K562 (cell line): ENCODE measurements around the gene IL27RA. TPM values are rescaled to one million over a fixed set of nuclear protein-coding genes. Genes with fewer than 3 reads are reported as not detected.

ENCODE experiments used
- ELF4 ChIP-seq: fragments of 450-650 bp; formaldehyde crosslinking; IDR thresholded peaks from 2 replicates; pipeline ENCODE4 v1.4.0; 2022; ENCODE audit warnings: missing genetic modification characterization
- FOS ChIP-seq: IDR thresholded peaks from 3 replicates; pipeline ENCODE4 v1.6.1; 2011; ENCODE audit not compliant: insufficient read length; ENCODE audit errors: extremely low read depth
- FOSL1 ChIP-seq: fragments of 200-800 bp; sonication (Bioruptor generic); conservative IDR thresholded peaks from 2 replicates; pipeline ENCODE4 v1.6.1; 2016; ENCODE audit warnings: missing genetic modification characterization, missing compliant biosample characterization
- L3MBTL2 ChIP-seq: fragments of 450-650 bp; IDR thresholded peaks from 2 replicates; pipeline ENCODE4 v1.6.1; 2016; ENCODE audit warnings: mild to moderate bottlenecking, moderate library complexity
- MBD2 ChIP-seq: sonication (generic); IDR thresholded peaks from 2 replicates; pipeline ENCODE4 v1.6.1; 2016; ENCODE audit warnings: low read depth, borderline replicate concordance
- MCM5 ChIP-seq: fragments of 450-650 bp; IDR thresholded peaks from 2 replicates; pipeline ENCODE4 v1.6.1; 2016; ENCODE audit warnings: low read depth
- NR4A1 ChIP-seq, 2 experiments: fragments of 250-450 bp in 1 of 2; fragments of 450-650 bp in 1 of 2; sonication (Bioruptor Pico) in 1 of 2; IDR thresholded peaks; 2 replicates each; pipeline versions ENCODE4 v1.4.0 to v1.6.1; 2016 to 2020; ENCODE audit warnings: mild to moderate bottlenecking in 2 of 2, missing compliant biosample characterization in 1 of 2, missing genetic modification characterization in 1 of 2, moderate library complexity in 1 of 2
- SIRT6 ChIP-seq: IDR thresholded peaks from one replicate; pipeline ENCODE4 v1.6.1; 2012; ENCODE audit warnings: low read depth, mild to moderate bottlenecking, control low read depth, inconsistent platforms, low read length, moderate library complexity
- SNIP1 ChIP-seq: fragments of 450-650 bp; IDR thresholded peaks from 2 replicates; pipeline ENCODE4 v1.7.1; 2017; ENCODE audit warnings: low read depth, mild to moderate bottlenecking
- SP2 ChIP-seq: IDR thresholded peaks from 2 replicates; pipeline ENCODE4 v1.6.1; 2011; ENCODE audit warnings: mild to moderate bottlenecking, low read depth, low read length, moderate library complexity; ENCODE audit not compliant: poor library complexity, severe bottlenecking; ENCODE audit errors: extremely low read depth
- ZSCAN29 ChIP-seq: fragments of 450-650 bp; IDR thresholded peaks from 2 replicates; pipeline ENCODE4 v1.6.1; 2017
- polyA plus RNA-seq, 8 experiments: library from polyadenylated mRNA; depleted of rRNA in 4 of 8; stranded (reverse) in 5 of 8; unstranded in 3 of 8; fragments of >200 nt; fragmentation: Nextera tagmentation in 2 of 8; fragmentation: Illumina TruSeq in 1 of 8; extraction: Ambion mirVana in 2 of 8; extraction: Trizol in 1 of 8; gene quantifications; 2 replicates each; pipeline versions ENCODE4 v1.2.1 to v1.2.3, GENCODE V29; 2011 to 2014; ENCODE audit warnings: inconsistent platforms in 1 of 8, missing spikeins in 1 of 8
- total RNA-seq, 7 experiments: library from RNA; depleted of rRNA in 6 of 7; stranded (reverse); fragments of >200 nt in 6 of 7; fragmentation: Illumina TruSeq in 2 of 7; extraction: Trizol in 2 of 7; gene quantifications; 2 replicates each; pipeline versions ENCODE4 v1.2.1 to v1.2.3, GENCODE V29; 2011 to 2021; ENCODE audit warnings: low replicate concordance in 1 of 7
- TF ChIP-seq, protein P1 (sequence below): fragments of 200-600 bp; sonication (generic); IDR thresholded peaks from one replicate; pipeline ENCODE4 v1.6.1; 2012; ENCODE audit warnings: mild to moderate bottlenecking, low read depth, low read length, inconsistent platforms
- TF ChIP-seq, protein P2 (sequence below): fragments of 250-450 bp; sonication (Bioruptor Pico); IDR thresholded peaks from 2 replicates; pipeline ENCODE4 v1.5.0; 2021
- TF ChIP-seq, protein P3 (sequence below): conservative IDR thresholded peaks from 2 replicates; pipeline ENCODE4 v1.6.1; 2011; ENCODE audit warnings: low read depth, mild to moderate bottlenecking, low read length; ENCODE audit not compliant: control insufficient read depth

IL27RA gene
- total and polyA plus RNA-seq, 9 of the 15 experiments (the other 6 are each of a cell fraction or from before 2014, with no cell fraction given): 1.9 to 15.9 (median 12.0) TPM

DNA sequence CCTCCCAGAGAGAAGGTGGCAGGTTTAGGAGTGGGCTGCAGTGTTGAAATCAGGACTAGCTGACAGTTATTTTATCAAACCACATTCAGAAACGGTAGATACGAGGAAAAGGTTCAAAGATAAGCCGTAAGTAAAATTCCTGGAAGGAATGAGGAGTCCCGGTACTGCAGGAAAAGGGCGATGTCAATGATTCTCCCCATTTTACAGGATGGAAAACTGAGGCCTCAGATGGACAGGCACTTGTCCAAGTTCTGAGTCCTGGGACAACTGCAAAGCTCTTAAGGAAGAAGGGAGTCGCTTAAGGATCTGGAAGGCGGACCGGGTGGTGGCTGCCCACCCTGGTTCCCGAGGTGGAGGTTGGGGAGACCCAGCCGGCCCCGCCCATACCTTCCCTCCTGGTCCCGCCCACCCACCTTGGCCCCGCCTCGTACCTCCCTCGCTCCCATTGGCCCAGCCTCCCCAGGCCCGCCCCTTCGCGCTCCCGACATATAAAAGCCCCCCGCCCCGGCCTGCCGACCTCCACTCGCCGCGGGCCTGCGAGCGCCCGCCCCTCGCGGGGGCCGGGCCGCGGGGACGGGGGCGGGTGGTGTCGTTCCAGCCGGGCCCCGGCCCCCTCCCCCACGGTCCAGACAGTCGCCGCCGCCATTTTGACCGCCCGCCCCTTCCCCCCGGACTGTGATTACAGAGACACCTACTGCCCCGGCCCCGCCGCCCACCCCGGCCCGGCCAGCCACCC is 26.0 kb upstream of the IL27RA start (continued):
- TF ChIP-seq, protein P1, sequence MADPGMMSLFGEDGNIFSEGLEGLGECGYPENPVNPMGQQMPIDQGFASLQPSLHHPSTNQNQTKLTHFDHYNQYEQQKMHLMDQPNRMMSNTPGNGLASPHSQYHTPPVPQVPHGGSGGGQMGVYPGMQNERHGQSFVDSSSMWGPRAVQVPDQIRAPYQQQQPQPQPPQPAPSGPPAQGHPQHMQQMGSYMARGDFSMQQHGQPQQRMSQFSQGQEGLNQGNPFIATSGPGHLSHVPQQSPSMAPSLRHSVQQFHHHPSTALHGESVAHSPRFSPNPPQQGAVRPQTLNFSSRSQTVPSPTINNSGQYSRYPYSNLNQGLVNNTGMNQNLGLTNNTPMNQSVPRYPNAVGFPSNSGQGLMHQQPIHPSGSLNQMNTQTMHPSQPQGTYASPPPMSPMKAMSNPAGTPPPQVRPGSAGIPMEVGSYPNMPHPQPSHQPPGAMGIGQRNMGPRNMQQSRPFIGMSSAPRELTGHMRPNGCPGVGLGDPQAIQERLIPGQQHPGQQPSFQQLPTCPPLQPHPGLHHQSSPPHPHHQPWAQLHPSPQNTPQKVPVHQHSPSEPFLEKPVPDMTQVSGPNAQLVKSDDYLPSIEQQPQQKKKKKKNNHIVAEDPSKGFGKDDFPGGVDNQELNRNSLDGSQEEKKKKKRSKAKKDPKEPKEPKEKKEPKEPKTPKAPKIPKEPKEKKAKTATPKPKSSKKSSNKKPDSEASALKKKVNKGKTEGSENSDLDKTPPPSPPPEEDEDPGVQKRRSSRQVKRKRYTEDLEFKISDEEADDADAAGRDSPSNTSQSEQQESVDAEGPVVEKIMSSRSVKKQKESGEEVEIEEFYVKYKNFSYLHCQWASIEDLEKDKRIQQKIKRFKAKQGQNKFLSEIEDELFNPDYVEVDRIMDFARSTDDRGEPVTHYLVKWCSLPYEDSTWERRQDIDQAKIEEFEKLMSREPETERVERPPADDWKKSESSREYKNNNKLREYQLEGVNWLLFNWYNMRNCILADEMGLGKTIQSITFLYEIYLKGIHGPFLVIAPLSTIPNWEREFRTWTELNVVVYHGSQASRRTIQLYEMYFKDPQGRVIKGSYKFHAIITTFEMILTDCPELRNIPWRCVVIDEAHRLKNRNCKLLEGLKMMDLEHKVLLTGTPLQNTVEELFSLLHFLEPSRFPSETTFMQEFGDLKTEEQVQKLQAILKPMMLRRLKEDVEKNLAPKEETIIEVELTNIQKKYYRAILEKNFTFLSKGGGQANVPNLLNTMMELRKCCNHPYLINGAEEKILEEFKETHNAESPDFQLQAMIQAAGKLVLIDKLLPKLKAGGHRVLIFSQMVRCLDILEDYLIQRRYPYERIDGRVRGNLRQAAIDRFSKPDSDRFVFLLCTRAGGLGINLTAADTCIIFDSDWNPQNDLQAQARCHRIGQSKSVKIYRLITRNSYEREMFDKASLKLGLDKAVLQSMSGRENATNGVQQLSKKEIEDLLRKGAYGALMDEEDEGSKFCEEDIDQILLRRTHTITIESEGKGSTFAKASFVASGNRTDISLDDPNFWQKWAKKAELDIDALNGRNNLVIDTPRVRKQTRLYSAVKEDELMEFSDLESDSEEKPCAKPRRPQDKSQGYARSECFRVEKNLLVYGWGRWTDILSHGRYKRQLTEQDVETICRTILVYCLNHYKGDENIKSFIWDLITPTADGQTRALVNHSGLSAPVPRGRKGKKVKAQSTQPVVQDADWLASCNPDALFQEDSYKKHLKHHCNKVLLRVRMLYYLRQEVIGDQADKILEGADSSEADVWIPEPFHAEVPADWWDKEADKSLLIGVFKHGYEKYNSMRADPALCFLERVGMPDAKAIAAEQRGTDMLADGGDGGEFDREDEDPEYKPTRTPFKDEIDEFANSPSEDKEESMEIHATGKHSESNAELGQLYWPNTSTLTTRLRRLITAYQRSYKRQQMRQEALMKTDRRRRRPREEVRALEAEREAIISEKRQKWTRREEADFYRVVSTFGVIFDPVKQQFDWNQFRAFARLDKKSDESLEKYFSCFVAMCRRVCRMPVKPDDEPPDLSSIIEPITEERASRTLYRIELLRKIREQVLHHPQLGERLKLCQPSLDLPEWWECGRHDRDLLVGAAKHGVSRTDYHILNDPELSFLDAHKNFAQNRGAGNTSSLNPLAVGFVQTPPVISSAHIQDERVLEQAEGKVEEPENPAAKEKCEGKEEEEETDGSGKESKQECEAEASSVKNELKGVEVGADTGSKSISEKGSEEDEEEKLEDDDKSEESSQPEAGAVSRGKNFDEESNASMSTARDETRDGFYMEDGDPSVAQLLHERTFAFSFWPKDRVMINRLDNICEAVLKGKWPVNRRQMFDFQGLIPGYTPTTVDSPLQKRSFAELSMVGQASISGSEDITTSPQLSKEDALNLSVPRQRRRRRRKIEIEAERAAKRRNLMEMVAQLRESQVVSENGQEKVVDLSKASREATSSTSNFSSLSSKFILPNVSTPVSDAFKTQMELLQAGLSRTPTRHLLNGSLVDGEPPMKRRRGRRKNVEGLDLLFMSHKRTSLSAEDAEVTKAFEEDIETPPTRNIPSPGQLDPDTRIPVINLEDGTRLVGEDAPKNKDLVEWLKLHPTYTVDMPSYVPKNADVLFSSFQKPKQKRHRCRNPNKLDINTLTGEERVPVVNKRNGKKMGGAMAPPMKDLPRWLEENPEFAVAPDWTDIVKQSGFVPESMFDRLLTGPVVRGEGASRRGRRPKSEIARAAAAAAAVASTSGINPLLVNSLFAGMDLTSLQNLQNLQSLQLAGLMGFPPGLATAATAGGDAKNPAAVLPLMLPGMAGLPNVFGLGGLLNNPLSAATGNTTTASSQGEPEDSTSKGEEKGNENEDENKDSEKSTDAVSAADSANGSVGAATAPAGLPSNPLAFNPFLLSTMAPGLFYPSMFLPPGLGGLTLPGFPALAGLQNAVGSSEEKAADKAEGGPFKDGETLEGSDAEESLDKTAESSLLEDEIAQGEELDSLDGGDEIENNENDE: no peak
- TF ChIP-seq, protein P2, sequence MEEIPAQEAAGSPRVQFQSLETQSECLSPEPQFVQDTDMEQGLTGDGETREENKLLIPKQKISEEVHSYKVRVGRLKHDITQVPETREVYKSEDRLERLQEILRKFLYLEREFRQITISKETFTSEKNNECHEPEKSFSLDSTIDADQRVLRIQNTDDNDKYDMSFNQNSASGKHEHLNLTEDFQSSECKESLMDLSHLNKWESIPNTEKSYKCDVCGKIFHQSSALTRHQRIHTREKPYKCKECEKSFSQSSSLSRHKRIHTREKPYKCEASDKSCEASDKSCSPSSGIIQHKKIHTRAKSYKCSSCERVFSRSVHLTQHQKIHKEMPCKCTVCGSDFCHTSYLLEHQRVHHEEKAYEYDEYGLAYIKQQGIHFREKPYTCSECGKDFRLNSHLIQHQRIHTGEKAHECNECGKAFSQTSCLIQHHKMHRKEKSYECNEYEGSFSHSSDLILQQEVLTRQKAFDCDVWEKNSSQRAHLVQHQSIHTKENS: no peak
- TF ChIP-seq MCM5: no peak
- 0 out of 2 replicates have a peak, but pooled peaks have one; percentile 42 for TF ChIP-seq SNIP1
- no peak for TF ChIP-seq MBD2
- no peak for TF ChIP-seq FOS
- TF ChIP-seq L3MBTL2: no peak
- peak; percentile 27 for TF ChIP-seq SP2
- no peak for TF ChIP-seq ELF4 (CRISPR knock-in tag)
- TF ChIP-seq, protein P3, sequence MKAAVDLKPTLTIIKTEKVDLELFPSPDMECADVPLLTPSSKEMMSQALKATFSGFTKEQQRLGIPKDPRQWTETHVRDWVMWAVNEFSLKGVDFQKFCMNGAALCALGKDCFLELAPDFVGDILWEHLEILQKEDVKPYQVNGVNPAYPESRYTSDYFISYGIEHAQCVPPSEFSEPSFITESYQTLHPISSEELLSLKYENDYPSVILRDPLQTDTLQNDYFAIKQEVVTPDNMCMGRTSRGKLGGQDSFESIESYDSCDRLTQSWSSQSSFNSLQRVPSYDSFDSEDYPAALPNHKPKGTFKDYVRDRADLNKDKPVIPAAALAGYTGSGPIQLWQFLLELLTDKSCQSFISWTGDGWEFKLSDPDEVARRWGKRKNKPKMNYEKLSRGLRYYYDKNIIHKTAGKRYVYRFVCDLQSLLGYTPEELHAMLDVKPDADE: 0 out of 2 replicates have a peak, but pooled peaks have one; percentile 37
- no peak for TF ChIP-seq FOSL1 (tag)
- TF ChIP-seq NR4A1 (CRISPR knock-in tag; IDR thresholded peaks at IDR 0.05): no peak
- no peak for TF ChIP-seq NR4A1 (tag; IDR thresholded peaks at IDR 0.05)
- TF ChIP-seq SIRT6: peak; percentile 60
- no peak for TF ChIP-seq ZSCAN29
